Fibroblast of the aortic adventitia (primary cell): Measurements from ENCODE around the gene SLC29A3. TPM values are rescaled to one million over a fixed set of nuclear protein-coding genes. Genes with fewer than 3 reads are reported as not detected.

Experiments
- DNase-seq: peaks from one replicate; pipeline ENCODE4 v3.0.0-alpha.2; 2010; ENCODE audit warnings: low read depth
- H3K4me3 ChIP-seq: 2 replicates; pipeline ENCODE4 v1.5.1; 2011; ENCODE audit warnings: low read depth, mild to moderate bottlenecking, control low read depth, low read length, moderate library complexity
- total RNA-seq: library from RNA; depleted of rRNA; stranded (reverse); fragments of >200 nt; gene quantifications from 2 replicates; pipeline ENCODE4 v1.2.3, GENCODE V29; 2012; ENCODE audit warnings: low replicate concordance
- TF ChIP-seq, protein P1 (sequence below): IDR thresholded peaks from 2 replicates; pipeline ENCODE4 v1.5.1; 2011; ENCODE audit warnings: mild to moderate bottlenecking, low read length, control low read depth, inconsistent platforms; ENCODE audit not compliant: insufficient read depth

SLC29A3 gene
- total RNA-seq, 1 donor, result 1.2 TPM

DNA sequence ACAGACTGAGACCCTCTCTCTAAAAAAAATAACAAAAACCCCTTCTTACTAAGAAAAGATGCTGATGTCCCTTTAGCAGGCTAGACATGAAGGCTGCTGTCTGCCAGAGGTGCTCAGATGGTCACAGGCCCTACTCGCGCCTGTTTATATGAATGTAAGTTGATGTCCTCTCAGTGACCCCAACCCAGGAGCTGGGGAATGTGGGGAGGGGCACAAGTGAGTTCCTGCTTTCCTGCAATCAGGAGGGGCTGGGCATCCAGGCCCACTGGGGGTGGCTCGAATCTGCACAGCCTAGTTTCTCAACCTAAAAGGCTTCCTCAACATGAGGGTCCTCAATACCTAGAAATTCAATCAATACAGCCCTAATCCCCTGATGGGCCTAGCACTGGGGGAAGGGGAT is 12.1 kb upstream of the SLC29A3 start:
- no peak overlapping the region for H3K4me3 ChIP-seq
- TF ChIP-seq, protein P1, sequence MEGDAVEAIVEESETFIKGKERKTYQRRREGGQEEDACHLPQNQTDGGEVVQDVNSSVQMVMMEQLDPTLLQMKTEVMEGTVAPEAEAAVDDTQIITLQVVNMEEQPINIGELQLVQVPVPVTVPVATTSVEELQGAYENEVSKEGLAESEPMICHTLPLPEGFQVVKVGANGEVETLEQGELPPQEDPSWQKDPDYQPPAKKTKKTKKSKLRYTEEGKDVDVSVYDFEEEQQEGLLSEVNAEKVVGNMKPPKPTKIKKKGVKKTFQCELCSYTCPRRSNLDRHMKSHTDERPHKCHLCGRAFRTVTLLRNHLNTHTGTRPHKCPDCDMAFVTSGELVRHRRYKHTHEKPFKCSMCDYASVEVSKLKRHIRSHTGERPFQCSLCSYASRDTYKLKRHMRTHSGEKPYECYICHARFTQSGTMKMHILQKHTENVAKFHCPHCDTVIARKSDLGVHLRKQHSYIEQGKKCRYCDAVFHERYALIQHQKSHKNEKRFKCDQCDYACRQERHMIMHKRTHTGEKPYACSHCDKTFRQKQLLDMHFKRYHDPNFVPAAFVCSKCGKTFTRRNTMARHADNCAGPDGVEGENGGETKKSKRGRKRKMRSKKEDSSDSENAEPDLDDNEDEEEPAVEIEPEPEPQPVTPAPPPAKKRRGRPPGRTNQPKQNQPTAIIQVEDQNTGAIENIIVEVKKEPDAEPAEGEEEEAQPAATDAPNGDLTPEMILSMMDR, result no peak
- DNase-seq, result no peak

DNA sequence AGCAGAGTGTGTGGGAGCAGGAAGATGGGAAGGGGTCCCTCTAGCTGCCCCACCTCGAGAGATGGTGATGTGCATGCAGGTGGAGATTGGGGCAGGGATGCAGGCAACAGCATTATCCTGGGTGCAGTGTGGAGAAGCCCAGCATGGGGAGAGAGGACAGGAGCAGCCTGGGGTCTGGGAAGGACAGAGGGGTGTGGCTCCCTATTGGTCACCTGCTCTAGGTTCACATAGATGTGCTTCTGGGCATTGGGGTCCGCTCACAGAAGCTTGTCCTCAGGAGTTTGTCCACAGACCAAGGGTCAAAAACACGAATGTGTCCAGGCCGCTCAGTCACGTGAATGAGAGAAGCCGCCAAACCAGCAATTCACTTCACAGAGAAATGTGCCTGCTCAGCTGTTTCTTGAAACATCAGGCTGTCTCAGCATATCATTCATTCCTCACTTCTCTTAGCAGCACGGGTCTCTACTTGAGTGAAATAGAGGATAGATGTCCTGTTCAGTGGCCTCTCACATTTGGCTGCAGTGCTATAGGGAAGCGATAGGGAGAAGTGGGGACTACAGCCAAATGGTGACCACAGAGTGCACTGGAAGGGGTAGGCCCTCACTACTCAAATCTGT is 11.5 kb upstream of the SLC29A3 start:
- TF ChIP-seq, protein P1, result no peak
- no peak for DNase-seq
- H3K4me3 ChIP-seq, result no peak overlapping the region

DNA sequence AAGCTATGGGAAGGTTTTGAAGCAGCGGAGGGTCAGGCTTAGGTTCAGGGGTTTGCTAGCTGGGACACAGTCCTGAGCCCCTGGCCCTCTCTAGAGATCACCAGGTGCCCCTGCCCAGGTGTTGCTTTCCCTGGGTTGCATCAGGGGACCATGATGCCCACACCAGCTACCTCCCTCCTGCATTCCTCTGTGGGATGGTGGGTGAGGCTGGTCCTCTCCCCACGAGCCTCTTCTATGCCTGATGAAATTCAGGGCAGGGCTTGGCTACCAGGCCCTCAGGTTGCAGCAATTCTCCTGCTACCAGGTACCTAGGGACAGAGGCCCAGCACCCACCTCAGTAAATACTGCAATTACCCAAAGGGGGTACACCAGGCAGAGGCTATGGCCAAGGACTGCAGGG is 10.8 kb upstream of the SLC29A3 start:
- no peak overlapping the region for H3K4me3 ChIP-seq
- no peak for DNase-seq
- TF ChIP-seq, protein P1, result no peak

DNA sequence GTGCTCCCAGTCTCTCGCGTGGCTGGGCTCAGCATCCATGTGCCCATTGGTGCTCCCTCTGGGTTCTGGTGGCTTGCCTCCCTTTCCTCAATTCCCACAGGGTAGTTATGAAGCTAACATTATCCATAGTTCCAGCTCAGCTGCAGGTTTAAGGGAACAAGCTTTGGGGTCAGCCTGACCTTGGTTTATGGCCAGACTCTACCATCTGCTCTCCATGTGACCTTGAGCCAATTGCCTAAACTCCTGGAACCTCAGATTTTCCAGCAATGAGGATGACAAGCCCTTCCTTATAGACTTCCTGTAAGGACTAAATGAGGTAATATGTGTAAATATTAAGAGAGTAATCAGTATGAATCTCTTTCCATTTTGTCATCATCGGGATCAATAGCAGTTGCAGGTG is 10.1 kb upstream of the SLC29A3 start:
- TF ChIP-seq, protein P1, result no peak
- DNase-seq, result no peak
- no peak overlapping the region for H3K4me3 ChIP-seq

DNA sequence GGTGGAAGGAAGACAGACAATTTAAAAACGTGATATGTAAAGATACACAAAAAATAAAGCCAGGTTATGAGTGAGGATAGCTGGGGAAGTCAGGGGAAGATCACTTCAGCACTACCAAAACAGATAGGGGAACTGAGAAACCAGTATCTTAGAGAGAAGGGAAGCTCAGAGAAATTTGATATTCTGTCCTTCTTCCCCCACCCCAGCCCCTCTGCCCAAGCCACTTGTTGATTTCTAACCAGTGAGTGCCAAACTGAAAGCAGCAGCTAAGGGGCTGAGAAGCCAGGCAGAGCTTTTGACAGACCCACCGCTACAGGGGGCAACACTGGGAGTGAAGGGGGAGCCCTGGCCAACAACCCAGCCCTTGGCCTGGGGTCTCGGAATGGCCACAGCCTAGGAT is 9.1 kb upstream of the SLC29A3 start:
- no peak overlapping the region for H3K4me3 ChIP-seq
- TF ChIP-seq, protein P1, result no peak
- no peak for DNase-seq

DNA sequence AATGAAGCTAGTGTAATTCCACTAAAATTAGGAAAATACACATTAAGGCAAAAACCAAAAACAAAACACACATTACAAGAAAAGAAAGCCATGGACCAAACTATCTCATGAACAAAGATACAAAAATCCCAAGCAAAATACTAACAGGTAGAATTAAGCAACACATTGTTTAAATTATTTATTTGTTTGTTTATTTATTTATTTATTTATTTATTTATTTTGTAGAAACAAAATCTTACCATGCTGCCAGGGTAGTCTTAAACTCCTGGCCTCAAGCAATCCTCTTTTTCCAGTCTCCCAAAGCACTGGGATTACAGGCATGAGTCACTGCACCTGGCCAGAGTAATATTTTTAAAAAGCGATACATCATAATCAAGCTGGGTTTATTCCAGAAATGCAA is 6.8 kb upstream of the SLC29A3 start:
- TF ChIP-seq, protein P1, result no peak
- no peak overlapping the region for H3K4me3 ChIP-seq
- no peak for DNase-seq
